Adipocyte (in vitro differentiated cells): ENCODE measurements around the gene KANSL1.

Experiments
- DNase-seq: peaks from one replicate; pipeline ENCODE4 v3.0.0-alpha.2; 2015; ENCODE audit warnings: low read depth
- H3K27me3 ChIP-seq: replicated peaks from 2 replicates; pipeline ENCODE4 v1.7.0; 2013; ENCODE audit warnings: mild to moderate bottlenecking, low read length, moderate library complexity; ENCODE audit not compliant: control insufficient read depth, insufficient read depth
- H3K36me3 ChIP-seq: 2 replicates; pipeline ENCODE4 v1.7.0; 2013; ENCODE audit warnings: low read length, mild to moderate bottlenecking, moderate library complexity; ENCODE audit not compliant: control insufficient read depth, insufficient read depth, severe bottlenecking
- H3K4me1 ChIP-seq: 2 replicates; pipeline ENCODE4 v1.7.0; 2013; ENCODE audit warnings: mild to moderate bottlenecking, low read length, moderate library complexity; ENCODE audit not compliant: control insufficient read depth, insufficient read depth
- H3K4me3 ChIP-seq: 2 replicates; pipeline ENCODE4 v1.7.0; 2013; ENCODE audit warnings: mild to moderate bottlenecking, low read length, moderate library complexity
- H3K9ac ChIP-seq: 2 replicates; pipeline ENCODE4 v1.7.0; 2013; ENCODE audit warnings: mild to moderate bottlenecking, low read length, moderate library complexity
- H3K9me3 ChIP-seq: 2 replicates; pipeline ENCODE4 v1.7.0; 2013; ENCODE audit warnings: mild to moderate bottlenecking, low read length, moderate library complexity; ENCODE audit not compliant: control insufficient read depth

The KANSL1 gene

GRCh38 chr17:46063241-46063640 is 130.0 kb downstream of the KANSL1 start:
- Histone ChIP-seq H3K27me3 (no peaks in the 10 kb centered on the region), H3K9me3 (no peaks in the 10 kb centered on the region), H3K4me3 (no peak overlapping the region), H3K9ac (no peak overlapping the region), H3K4me1 (peaks cover 13% of the 10 kb centered on the region), H3K36me3 (peaks cover 32% of the 10 kb centered on the region)
- DNase-seq = peak; percentile 78

- Histone ChIP-seq H3K9me3 (no peaks in the 10 kb centered on the region), H3K4me3 (no peak overlapping the region), H3K27me3 (no peaks in the 10 kb centered on the region), H3K4me1 (peaks cover 25% of the 10 kb centered on the region), H3K36me3 (peaks cover 21% of the 10 kb centered on the region), H3K9ac (no peak overlapping the region)
- DNase-seq = peak; percentile 50
Observed at GRCh38 chr17:46061435-46061834, 131.8 kb downstream of the KANSL1 start.

- H3K4me3 ChIP-seq = no peak overlapping the region
- no peaks in the 10 kb centered on the region for H3K9me3 ChIP-seq
- H3K36me3 ChIP-seq = peaks cover 11% of the 10 kb centered on the region
- H3K27me3 ChIP-seq = no peaks in the 10 kb centered on the region
- H3K9ac ChIP-seq = no peak overlapping the region
- peaks cover 29% of the 10 kb centered on the region for H3K4me1 ChIP-seq
- DNase-seq = no peak
Observed at GRCh38 chr17:46060461-46060860, 132.8 kb downstream of the KANSL1 start.

- no peaks in the 10 kb centered on the region for H3K9me3 ChIP-seq
- no peak overlapping the region for H3K4me3 ChIP-seq
- H3K36me3 ChIP-seq = peaks cover 5% of the 10 kb centered on the region
- DNase-seq = no peak
- H3K27me3 ChIP-seq = no peaks in the 10 kb centered on the region
- peaks cover 29% of the 10 kb centered on the region for H3K4me1 ChIP-seq
- no peak overlapping the region for H3K9ac ChIP-seq
Observed at GRCh38 chr17:46059486-46059885, 133.7 kb downstream of the KANSL1 start.

- peaks cover 19% of the 10 kb centered on the region for H3K4me1 ChIP-seq
- H3K9me3 ChIP-seq = no peaks in the 10 kb centered on the region
- no peak overlapping the region for H3K4me3 ChIP-seq
- H3K36me3 ChIP-seq = peaks cover 9% of the 10 kb centered on the region
- no peaks in the 10 kb centered on the region for H3K27me3 ChIP-seq
- H3K9ac ChIP-seq = no peak overlapping the region
- DNase-seq = no peak
Observed at GRCh38 chr17:46057366-46057765, 135.9 kb downstream of the KANSL1 start.

GRCh38 chr17:46056800-46057304 is 136.4 kb downstream of the KANSL1 start:
- H3K4me3 ChIP-seq = no peak overlapping the region
- H3K27me3 ChIP-seq = no peaks in the 10 kb centered on the region
- DNase-seq = peak; percentile 75
- peaks cover 19% of the 10 kb centered on the region for H3K4me1 ChIP-seq
- H3K36me3 ChIP-seq = peaks cover 9% of the 10 kb centered on the region
- no peak overlapping the region for H3K9ac ChIP-seq
- H3K9me3 ChIP-seq = no peaks in the 10 kb centered on the region

- peak; percentile 23 for DNase-seq
- Histone ChIP-seq H3K4me3 (no peak overlapping the region), H3K9me3 (no peaks in the 10 kb centered on the region), H3K4me1 (peaks cover 18% of the 10 kb centered on the region), H3K9ac (no peak overlapping the region), H3K36me3 (peaks cover 23% of the 10 kb centered on the region), H3K27me3 (no peaks in the 10 kb centered on the region)
Observed at GRCh38 chr17:46053911-46054534, 139.2 kb downstream of the KANSL1 start.

- no peaks in the 10 kb centered on the region for H3K9me3 ChIP-seq
- H3K36me3 ChIP-seq = peaks cover 43% of the 10 kb centered on the region
- DNase-seq = no peak
Observed at GRCh38 chr17:46049656-46050055, 143.6 kb downstream of the KANSL1 start.

GRCh38 chr17:46047856-46048255 is 145.4 kb downstream of the KANSL1 start:
- Histone ChIP-seq H3K27me3 (no peaks in the 10 kb centered on the region), H3K36me3 (peaks cover 42% of the 10 kb centered on the region), H3K4me3 (no peak overlapping the region), H3K9me3 (no peaks in the 10 kb centered on the region), H3K9ac (no peak overlapping the region), H3K4me1 (peaks cover 36% of the 10 kb centered on the region)
- DNase-seq = no peak

More at GRCh38 chr17:46049656-46050055, 143.6 kb downstream of the KANSL1 start:
- Histone ChIP-seq H3K4me1 (peaks cover 29% of the 10 kb centered on the region), H3K4me3 (no peak overlapping the region), H3K27me3 (no peaks in the 10 kb centered on the region), H3K9ac (no peak overlapping the region)

GRCh38 chr17:46047398-46047797 is 145.8 kb downstream of the KANSL1 start:
- Histone ChIP-seq H3K4me1 (peaks cover 36% of the 10 kb centered on the region), H3K27me3 (no peaks in the 10 kb centered on the region), H3K9me3 (no peaks in the 10 kb centered on the region), H3K4me3 (no peak overlapping the region), H3K9ac (no peak overlapping the region), H3K36me3 (peaks cover 44% of the 10 kb centered on the region)
- DNase-seq = no peak

GRCh38 chr17:46046957-46047356 is 146.3 kb downstream of the KANSL1 start:
- Histone ChIP-seq H3K9me3 (no peaks in the 10 kb centered on the region), H3K4me1 (peaks cover 36% of the 10 kb centered on the region), H3K27me3 (no peaks in the 10 kb centered on the region), H3K9ac (peak overlapping the region; percentile 4), H3K36me3 (peaks cover 48% of the 10 kb centered on the region), H3K4me3 (no peak overlapping the region)
- peak; percentile 65 for DNase-seq

GRCh38 chr17:46045639-46046038 is 147.6 kb downstream of the KANSL1 start:
- Histone ChIP-seq H3K36me3 (peaks cover 55% of the 10 kb centered on the region), H3K4me3 (no peak overlapping the region), H3K27me3 (no peaks in the 10 kb centered on the region), H3K9me3 (no peaks in the 10 kb centered on the region), H3K9ac (no peak overlapping the region), H3K4me1 (peaks cover 36% of the 10 kb centered on the region)
- no peak for DNase-seq
